ENCODE data around the gene ZFYVE19. TPM values are rescaled to one million over a fixed set of nuclear protein-coding genes. Genes with fewer than 3 reads are reported as not detected.

ZFYVE19 gene, protein sequence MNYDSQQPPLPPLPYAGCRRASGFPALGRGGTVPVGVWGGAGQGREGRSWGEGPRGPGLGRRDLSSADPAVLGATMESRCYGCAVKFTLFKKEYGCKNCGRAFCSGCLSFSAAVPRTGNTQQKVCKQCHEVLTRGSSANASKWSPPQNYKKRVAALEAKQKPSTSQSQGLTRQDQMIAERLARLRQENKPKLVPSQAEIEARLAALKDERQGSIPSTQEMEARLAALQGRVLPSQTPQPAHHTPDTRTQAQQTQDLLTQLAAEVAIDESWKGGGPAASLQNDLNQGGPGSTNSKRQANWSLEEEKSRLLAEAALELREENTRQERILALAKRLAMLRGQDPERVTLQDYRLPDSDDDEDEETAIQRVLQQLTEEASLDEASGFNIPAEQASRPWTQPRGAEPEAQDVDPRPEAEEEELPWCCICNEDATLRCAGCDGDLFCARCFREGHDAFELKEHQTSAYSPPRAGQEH
- total RNA-seq, result 10 to 100 TPM in 3 of 4 donors, 1 to 10 TPM in 1; 5.6 to 37.5 (median 15.2) TPM

DNA sequence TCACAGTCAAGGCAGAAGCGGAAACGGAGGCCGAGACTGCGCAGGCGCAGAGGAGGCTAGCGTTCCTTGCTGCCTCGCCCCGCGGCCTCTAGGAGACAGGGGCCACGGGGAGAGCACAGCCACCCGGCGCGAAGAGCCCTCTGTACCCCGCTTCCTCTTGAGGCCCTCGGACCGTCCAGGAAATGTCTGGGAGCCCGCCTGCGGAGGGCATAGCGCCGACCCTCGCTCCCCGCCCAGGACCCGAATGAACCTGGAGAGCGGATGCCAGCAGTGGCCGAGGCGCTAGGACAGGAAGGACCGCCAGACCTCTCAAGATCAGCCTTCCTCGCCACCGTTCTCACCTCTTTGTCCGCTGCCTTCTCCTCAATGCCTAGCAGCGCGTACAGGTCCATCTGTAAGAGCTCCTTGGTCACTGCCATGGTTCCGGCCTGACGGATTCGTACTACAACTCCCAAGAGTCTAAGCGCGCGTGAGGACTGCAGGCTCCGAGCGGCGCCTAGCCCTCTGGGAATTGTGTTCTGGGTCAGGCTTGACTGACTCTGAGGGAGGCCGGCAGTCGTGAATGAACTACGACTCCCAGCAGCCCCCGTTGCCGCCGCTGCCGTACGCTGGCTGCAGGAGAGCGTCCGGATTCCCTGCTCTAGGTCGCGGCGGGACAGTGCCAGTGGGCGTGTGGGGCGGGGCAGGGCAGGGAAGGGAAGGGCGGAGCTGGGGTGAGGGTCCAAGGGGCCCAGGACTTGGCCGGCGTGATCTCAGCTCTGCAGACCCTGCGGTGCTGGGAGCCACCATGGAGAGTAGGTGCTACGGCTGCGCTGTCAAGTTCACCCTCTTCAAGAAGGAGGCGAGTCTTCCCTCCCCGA, at the start of gene ZFYVE19, which contains the start of gene DNAJC17:
Gene ZFYVE19, plus strand, starts transcription at position 62 of the 860 bp plus-strand sequence. Its CDS starts 501 bp downstream, at position 563.
Gene DNAJC17, minus strand, starts transcription at position 446 of the 860 bp plus-strand sequence. Its CDS starts 27 bp downstream, at position 419.
- Histone ChIP-seq H3K4me1 (peaks cover 0 to 11% of the 10 kb centered on the region in 2 donors), H3K9me3 (no peaks in the 10 kb centered on the region), H3K27ac (peak within 1 kb of the TSS; percentile 93 to 94), H3K4me3 (peak within 1 kb of the TSS; percentile 79 to 99), H3K36me3 (no peaks in the 10 kb centered on the region), H3K27me3 (no peaks in the 10 kb centered on the region)
- peak; percentile 95 to 96 for DNase-seq
- intact Hi-C loops (cut with DNase I; ENCODE audit: low total_unique reads), result no loop called here
- TF ChIP-seq POLR2A (IDR thresholded peaks at IDR 0.05), result peak; percentile 34 to 42
- TF ChIP-seq, protein P1, sequence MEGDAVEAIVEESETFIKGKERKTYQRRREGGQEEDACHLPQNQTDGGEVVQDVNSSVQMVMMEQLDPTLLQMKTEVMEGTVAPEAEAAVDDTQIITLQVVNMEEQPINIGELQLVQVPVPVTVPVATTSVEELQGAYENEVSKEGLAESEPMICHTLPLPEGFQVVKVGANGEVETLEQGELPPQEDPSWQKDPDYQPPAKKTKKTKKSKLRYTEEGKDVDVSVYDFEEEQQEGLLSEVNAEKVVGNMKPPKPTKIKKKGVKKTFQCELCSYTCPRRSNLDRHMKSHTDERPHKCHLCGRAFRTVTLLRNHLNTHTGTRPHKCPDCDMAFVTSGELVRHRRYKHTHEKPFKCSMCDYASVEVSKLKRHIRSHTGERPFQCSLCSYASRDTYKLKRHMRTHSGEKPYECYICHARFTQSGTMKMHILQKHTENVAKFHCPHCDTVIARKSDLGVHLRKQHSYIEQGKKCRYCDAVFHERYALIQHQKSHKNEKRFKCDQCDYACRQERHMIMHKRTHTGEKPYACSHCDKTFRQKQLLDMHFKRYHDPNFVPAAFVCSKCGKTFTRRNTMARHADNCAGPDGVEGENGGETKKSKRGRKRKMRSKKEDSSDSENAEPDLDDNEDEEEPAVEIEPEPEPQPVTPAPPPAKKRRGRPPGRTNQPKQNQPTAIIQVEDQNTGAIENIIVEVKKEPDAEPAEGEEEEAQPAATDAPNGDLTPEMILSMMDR (IDR thresholded peaks at IDR 0.05), result peak in 2 of 4 experiments; percentile 18 to 39

DNA sequence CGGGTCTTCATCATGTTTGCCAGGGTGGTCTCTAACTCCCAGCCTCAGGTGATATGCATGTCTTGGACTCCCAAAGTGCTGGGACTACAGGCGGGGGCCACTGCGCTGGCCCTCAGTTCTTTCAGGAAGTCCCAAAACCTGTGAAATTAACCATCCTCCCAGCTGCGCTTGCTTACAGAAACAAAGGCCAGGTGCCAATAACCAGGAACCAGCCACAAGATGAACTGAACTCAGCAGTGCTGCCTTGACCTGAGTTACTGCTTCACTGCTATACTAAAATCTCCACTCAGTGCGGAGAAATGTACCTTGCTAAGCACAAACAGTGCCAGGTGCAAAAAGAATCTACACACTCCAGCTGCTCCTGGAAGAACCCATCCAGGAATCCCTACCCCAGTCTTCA, 46.9 kb upstream of the ZFYVE19 start:
- Histone ChIP-seq H3K36me3 (no peaks in the 10 kb centered on the region), H3K9me3 (no peaks in the 10 kb centered on the region), H3K4me3 (no peak overlapping the region), H3K27me3 (no peaks in the 10 kb centered on the region), H3K4me1 (peaks cover 0 to 4% of the 10 kb centered on the region in 2 donors), H3K27ac (no peak overlapping the region)
- intact Hi-C loops (cut with DNase I; ENCODE audit: low total_unique reads), result no loop called here
- no peak for DNase-seq
- TF ChIP-seq POLR2A (IDR thresholded peaks at IDR 0.05), result no peak
- TF ChIP-seq, protein P1 (IDR thresholded peaks at IDR 0.05), result no peak

DNA sequence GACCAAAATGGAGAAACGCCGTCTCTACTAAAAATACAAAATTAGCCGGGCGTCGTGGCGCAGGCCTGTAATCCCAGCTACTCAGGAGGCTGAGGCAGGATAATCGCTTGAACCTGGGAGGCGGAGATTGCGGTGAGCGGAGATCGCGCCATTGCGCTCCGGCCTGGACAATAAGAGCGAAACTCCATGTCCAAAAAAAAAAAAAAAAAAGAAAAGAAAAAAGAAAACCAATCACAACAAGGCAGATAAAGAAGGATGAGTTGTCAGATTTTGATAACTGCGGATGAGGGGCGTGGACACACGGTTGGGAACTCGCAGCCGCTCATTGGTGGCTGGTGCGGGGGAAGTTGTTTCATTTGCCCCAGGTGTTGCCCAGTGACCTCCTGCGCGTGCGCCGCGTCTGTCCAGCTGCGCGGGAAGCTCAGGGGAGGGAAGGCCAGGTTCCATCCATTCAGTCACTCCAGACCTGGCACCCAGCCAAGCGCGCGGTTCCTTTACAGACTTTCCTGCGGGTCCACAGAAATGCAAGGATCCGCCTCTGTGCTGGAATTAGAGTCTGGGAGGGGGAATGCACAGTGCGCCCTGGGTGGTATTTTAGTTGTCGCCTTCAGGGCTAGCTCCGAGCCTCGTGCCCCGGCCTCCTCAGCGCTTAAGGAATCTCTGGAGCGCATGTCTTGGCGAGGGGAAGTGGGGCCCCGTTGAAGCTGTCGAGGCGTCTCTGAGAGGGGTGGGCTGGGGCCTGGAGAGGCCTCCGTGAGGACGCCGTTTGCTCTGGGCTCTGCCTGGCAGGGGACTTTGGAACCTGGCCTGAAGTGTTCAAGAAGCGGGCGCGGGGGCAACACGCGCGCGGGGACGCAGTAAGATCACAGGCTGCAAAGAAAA, 43.7 kb upstream of the ZFYVE19 start:
- no peak for TF ChIP-seq POLR2A (IDR thresholded peaks at IDR 0.05)
- TF ChIP-seq, protein P1 (IDR thresholded peaks at IDR 0.05), result no peak
- no peaks in the 10 kb centered on the region for H3K27me3 ChIP-seq
- peak; percentile 71 to 78 for DNase-seq
- H3K9me3 ChIP-seq, result no peaks in the 10 kb centered on the region
- H3K36me3 ChIP-seq, result no peaks in the 10 kb centered on the region
- H3K4me3 ChIP-seq, result peak overlapping the region; percentile 43 to 56
- intact Hi-C loops (cut with DNase I; ENCODE audit: low total_unique reads), result no loop called here
- H3K27ac ChIP-seq, result peak overlapping the region; percentile 67 to 83
- H3K4me1 ChIP-seq, result peaks cover 0 to 4% of the 10 kb centered on the region in 2 donors

DNA sequence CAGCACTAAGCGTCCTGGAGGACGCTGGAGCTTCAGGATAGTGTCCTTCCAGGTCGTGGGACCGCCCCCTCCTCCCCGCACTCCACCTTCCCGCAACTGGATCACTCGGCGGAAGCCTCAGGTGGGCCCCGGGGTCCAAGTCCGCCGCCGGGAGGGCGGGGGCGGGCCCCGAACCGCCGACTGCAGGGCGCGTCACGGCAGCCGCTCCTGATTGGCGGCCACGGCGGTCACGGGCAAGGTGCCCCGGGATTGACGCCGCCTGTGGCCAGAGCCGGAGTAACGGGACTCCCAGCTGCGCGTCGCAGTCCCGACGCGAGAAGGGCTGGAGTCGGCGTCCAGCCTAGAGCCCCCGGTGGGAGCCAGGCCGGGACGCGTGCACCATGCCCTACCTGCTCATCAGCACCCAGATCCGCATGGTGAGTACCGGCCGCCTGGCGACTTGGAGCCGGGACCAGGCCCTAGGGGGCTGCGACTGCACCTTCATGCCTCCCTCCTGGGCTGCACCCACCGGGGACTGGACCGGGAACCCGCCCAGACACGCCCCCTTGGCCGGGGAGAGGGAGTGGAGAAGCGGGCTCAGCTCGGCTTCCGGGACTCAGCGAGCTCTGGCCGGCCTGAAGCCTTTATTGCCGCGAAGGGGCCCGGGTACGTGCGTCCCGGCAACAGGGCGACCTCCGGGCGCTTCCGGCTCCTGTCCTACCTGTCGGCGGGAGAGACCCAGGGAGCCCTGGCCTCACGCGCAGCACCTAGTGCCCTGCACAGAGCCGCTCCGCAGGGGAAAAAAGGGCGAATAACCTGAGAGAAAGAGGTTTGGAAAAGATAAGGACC, 42.9 kb upstream of the ZFYVE19 start, which contains the start of gene GCHFR:
Gene GCHFR, plus strand, starts transcription at position 268 of the 828 bp plus-strand sequence. Its CDS starts 113 bp downstream, at position 381.
- peak; percentile 78 to 80 for DNase-seq
- peaks cover 0 to 4% of the 10 kb centered on the region in 2 donors for H3K4me1 ChIP-seq
- TF ChIP-seq, protein P1 (IDR thresholded peaks at IDR 0.05), result peak in 3 of 4 experiments; percentile 35 to 58 (median 49)
- peak in 1 of 2 donors; percentile 53 for TF ChIP-seq POLR2A (IDR thresholded peaks at IDR 0.05)
- peak within 1 kb of the TSS; percentile 43 to 56 for H3K4me3 ChIP-seq
- H3K36me3 ChIP-seq, result no peaks in the 10 kb centered on the region
- peak within 1 kb of the TSS; percentile 67 to 83 for H3K27ac ChIP-seq
- intact Hi-C loops (cut with DNase I; ENCODE audit: low total_unique reads), result no loop called here
- no peaks in the 10 kb centered on the region for H3K27me3 ChIP-seq
- no peaks in the 10 kb centered on the region for H3K9me3 ChIP-seq
